Liver (tissue), 9 donors: Measurements from ENCODE around the gene EDA. TPM values are rescaled to one million over a fixed set of nuclear protein-coding genes. Genes with fewer than 3 reads are reported as not detected.

Source experiments
- DNase-seq: peaks from one replicate; pipeline ENCODE4 v3.0.0-alpha.2; 2017; ENCODE audit warnings: low spot score
- H3K27ac ChIP-seq, 2 donors: one replicate each; pipeline ENCODE4 v1.7.0; 2013; ENCODE audit warnings: inconsistent platforms in 2 of 2, low read length in 2 of 2, control low read depth in 1 of 2, low read depth in 1 of 2, mild to moderate bottlenecking in 1 of 2
- H3K27me3 ChIP-seq, 4 donors: one replicate each; pipeline versions ENCODE4 v1.6.1 to v1.7.0; 2013; ENCODE audit warnings: low read length in 3 of 4, inconsistent platforms in 1 of 4, mild to moderate bottlenecking in 1 of 4, moderate library complexity in 1 of 4; ENCODE audit not compliant: control insufficient read depth in 4 of 4, insufficient read depth in 4 of 4
- H3K36me3 ChIP-seq, 4 donors: one replicate each; pipeline versions ENCODE4 v1.6.1 to v1.7.0; 2013; ENCODE audit warnings: low read length in 3 of 4, mild to moderate bottlenecking in 3 of 4, low read depth in 1 of 4, moderate library complexity in 1 of 4; ENCODE audit not compliant: control insufficient read depth in 4 of 4, insufficient read depth in 3 of 4
- H3K4me1 ChIP-seq, 4 donors: one replicate each; pipeline versions ENCODE4 v1.6.1 to v1.7.0; 2013; ENCODE audit warnings: low read length in 3 of 4, mild to moderate bottlenecking in 3 of 4, moderate library complexity in 1 of 4; ENCODE audit not compliant: control insufficient read depth in 4 of 4, insufficient read depth in 4 of 4
- H3K4me3 ChIP-seq, 3 donors: one replicate each; pipeline versions ENCODE4 v1.6.1 to v1.7.0; 2013; ENCODE audit warnings: low read length in 3 of 3, control low read depth in 1 of 3, low read depth in 1 of 3, mild to moderate bottlenecking in 1 of 3
- H3K9ac ChIP-seq, 2 donors: one replicate each; pipeline ENCODE4 v1.7.0; 2013; ENCODE audit warnings: low read length in 2 of 2, mild to moderate bottlenecking in 2 of 2, moderate library complexity in 2 of 2, control low read depth in 1 of 2, low read depth in 1 of 2
- H3K9me3 ChIP-seq, 4 donors: one replicate each; pipeline versions ENCODE4 v1.6.1 to v1.7.0; 2013; ENCODE audit warnings: low read length in 3 of 4; ENCODE audit not compliant: control insufficient read depth in 4 of 4
- EGR1 ChIP-seq, 2 donors: IDR thresholded peaks; 2 replicates each; pipeline ENCODE4 v1.6.1; 2016 to 2018; ENCODE audit warnings: antibody characterized with exemption in 2 of 2, low read depth in 2 of 2
- FOXA1 ChIP-seq: IDR thresholded peaks from 2 replicates; pipeline ENCODE4 v1.6.1; 2016; ENCODE audit warnings: antibody characterized with exemption
- FOXA2 ChIP-seq: IDR thresholded peaks from 2 replicates; pipeline ENCODE4 v1.6.1; 2016; ENCODE audit warnings: antibody characterized with exemption
- GABPA ChIP-seq, 2 donors: IDR thresholded peaks in 1 of 2; conservative IDR thresholded peaks in 1 of 2; 2 replicates each; pipeline ENCODE4 v1.6.1; 2016; ENCODE audit warnings: antibody characterized with exemption in 2 of 2, mild to moderate bottlenecking in 1 of 2, moderate library complexity in 1 of 2
- HNF4A ChIP-seq, 2 donors: conservative IDR thresholded peaks; 2 replicates each; pipeline ENCODE4 v1.6.1; 2016; ENCODE audit warnings: antibody characterized with exemption in 2 of 2, mild to moderate bottlenecking in 2 of 2
- HNF4G ChIP-seq: IDR thresholded peaks from 2 replicates; pipeline ENCODE4 v1.6.1; 2016; ENCODE audit warnings: antibody characterized with exemption
- JUND ChIP-seq, 2 donors: IDR thresholded peaks; 2 replicates each; pipeline ENCODE4 v1.6.1; 2016; ENCODE audit warnings: antibody characterized with exemption in 2 of 2
- NR2F2 ChIP-seq: IDR thresholded peaks from 2 replicates; pipeline ENCODE4 v1.6.1; 2016; ENCODE audit warnings: antibody characterized with exemption
- RAD21 ChIP-seq, 2 donors: IDR thresholded peaks; 2 replicates each; pipeline ENCODE4 v1.6.1; 2016; ENCODE audit warnings: antibody characterized with exemption in 2 of 2, mild to moderate bottlenecking in 2 of 2
- RXRA ChIP-seq, 2 donors: IDR thresholded peaks; 2 replicates each; pipeline ENCODE4 v1.6.1; 2017 to 2018; ENCODE audit warnings: antibody characterized with exemption in 2 of 2, mild to moderate bottlenecking in 1 of 2
- TAF1 ChIP-seq: conservative IDR thresholded peaks from 2 replicates; pipeline ENCODE4 v1.6.1; 2016; ENCODE audit warnings: antibody characterized with exemption, mild to moderate bottlenecking
- YY1 ChIP-seq: IDR thresholded peaks from 2 replicates; pipeline ENCODE4 v1.6.1; 2016; ENCODE audit warnings: antibody characterized with exemption, mild to moderate bottlenecking
- WGBS: extraction: QIAGEN DNeasy Blood & Tissue Kit; methylation state at CpG from one replicate; pipeline ENCODE4 v1.1.7; 2013; 5-methylcytosine and 5-hydroxymethylcytosine counted together
- polyA plus RNA-seq, 2 donors: library from polyadenylated mRNA; stranded (reverse) in 1 of 2; unstranded in 1 of 2; fragments of 200-250 nt in 1 of 2; fragments of >200 nt in 1 of 2; fragmentation: Nextera tagmentation in 1 of 2; extraction: Ambion mirVana in 1 of 2; gene quantifications; one replicate each; pipeline versions ENCODE4 v1.2.1 to v1.2.3, GENCODE V29; 2013 to 2015
- total RNA-seq, 2 donors: library from RNA; depleted of rRNA; stranded (reverse); fragments of >200 nt; gene quantifications; one replicate each; pipeline ENCODE4 v1.2.3, GENCODE V29; 2014
- TF ChIP-seq, protein P1 (sequence below): IDR thresholded peaks from 2 replicates; pipeline ENCODE4 v1.6.1; 2016; ENCODE audit warnings: antibody characterized with exemption
- TF ChIP-seq, protein P2 (sequence below): IDR thresholded peaks from 2 replicates; pipeline ENCODE4 v1.6.1; 2016; ENCODE audit warnings: antibody characterized with exemption
- TF ChIP-seq, protein P3 (sequence below): IDR thresholded peaks from 2 replicates; pipeline ENCODE4 v1.6.1; 2016; ENCODE audit warnings: antibody characterized with exemption
- TF ChIP-seq, protein P4 (sequence below): fragments of 150-350 bp; IDR thresholded peaks from 2 replicates; pipeline ENCODE4 v1.5.1; 2017; ENCODE audit warnings: improper control_type of control experiment, low read depth, low read length; ENCODE audit not compliant: missing input control
- TF ChIP-seq, protein P5 (sequence below): IDR thresholded peaks from 2 replicates; pipeline ENCODE4 v1.6.1; 2016; ENCODE audit warnings: antibody characterized with exemption, mild to moderate bottlenecking
- donor health status: healthy.
- donor health status: healthy.
- donor health status: healthy.
- donor health status: healthy.
- donor health status: healthy.

EDA gene
- total and polyA plus RNA-seq, 4 donors, result 0.39 to 2.6 (median 1.5) TPM

DNA sequence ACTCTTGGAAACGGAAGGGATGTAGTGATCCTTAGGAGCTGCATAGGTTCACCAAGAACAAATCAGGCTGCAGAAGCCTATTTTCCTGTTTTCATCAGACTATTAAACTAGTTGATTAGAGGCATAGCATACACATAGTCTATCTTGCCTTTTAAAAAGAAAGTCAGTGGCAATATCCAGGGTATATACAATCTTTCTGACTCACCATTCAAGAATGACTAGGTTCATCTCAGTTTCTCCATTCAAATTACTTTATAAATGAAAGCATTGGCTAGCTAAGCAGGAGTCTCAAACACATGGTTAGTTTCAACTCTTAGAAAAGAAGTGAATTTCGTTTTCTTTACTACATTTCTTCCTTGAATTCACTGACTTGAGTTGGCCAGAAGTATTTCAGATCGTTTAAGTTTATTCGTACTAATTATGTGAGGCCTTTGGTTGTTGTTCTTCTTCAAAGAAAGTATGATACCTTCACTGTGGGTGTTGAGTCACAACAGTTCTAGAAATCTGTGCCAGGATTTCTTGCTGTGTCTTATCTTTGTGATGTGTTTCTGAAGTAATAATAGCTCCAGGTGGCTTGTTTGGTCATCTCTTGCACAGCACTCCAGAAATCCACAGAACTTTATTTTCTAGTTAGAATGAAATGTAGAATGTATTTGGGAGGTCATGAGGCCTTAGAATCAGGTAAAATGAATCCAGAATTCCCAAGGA is 345.6 kb downstream of the EDA start (continued):
- TF ChIP-seq, protein P1, sequence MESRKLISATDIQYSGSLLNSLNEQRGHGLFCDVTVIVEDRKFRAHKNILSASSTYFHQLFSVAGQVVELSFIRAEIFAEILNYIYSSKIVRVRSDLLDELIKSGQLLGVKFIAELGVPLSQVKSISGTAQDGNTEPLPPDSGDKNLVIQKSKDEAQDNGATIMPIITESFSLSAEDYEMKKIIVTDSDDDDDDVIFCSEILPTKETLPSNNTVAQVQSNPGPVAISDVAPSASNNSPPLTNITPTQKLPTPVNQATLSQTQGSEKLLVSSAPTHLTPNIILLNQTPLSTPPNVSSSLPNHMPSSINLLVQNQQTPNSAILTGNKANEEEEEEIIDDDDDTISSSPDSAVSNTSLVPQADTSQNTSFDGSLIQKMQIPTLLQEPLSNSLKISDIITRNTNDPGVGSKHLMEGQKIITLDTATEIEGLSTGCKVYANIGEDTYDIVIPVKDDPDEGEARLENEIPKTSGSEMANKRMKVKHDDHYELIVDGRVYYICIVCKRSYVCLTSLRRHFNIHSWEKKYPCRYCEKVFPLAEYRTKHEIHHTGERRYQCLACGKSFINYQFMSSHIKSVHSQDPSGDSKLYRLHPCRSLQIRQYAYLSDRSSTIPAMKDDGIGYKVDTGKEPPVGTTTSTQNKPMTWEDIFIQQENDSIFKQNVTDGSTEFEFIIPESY, result no peak
- TF ChIP-seq HNF4A (conservative IDR thresholded peaks at IDR 0.05), result no peak
- no peak for TF ChIP-seq RAD21 (IDR thresholded peaks at IDR 0.05)
- no peak for TF ChIP-seq FOXA2

DNA sequence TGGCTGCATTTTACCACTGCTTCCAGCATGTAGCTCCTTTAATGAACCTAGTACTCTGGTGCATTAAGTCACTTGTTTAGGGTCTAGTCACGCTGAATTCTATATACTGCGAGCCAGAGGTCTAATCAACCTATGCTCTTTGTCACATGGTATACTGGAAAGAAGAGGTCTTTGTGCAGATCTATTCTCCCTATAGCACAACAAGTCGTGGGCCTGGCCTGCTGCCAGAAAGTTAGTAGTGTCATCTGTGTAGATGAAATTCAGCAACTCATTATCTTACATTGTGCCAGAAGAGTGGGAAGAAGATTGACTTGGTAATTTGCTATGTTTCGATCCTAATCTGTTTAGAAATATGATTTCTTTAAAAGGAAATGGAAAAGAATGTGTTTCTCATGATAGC is 353.0 kb downstream of the EDA start:
- H3K4me1 ChIP-seq, result no peaks in the 10 kb centered on the region
- H3K36me3 ChIP-seq, result no peaks in the 10 kb centered on the region
- TF ChIP-seq YY1 (no peak), FOXA1 (no peak), RAD21 (IDR thresholded peaks at IDR 0.05) (no peak), TAF1 (no peak)
- TF ChIP-seq, protein P2, sequence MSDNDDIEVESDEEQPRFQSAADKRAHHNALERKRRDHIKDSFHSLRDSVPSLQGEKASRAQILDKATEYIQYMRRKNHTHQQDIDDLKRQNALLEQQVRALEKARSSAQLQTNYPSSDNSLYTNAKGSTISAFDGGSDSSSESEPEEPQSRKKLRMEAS, result no peak
- TF ChIP-seq, protein P1, result no peak
- H3K9me3 ChIP-seq, result no peaks in the 10 kb centered on the region
- 61% methylated on average over 4 of the region's 4 CpGs for WGBS
- no peak for DNase-seq
- H3K27me3 ChIP-seq, result no peaks in the 10 kb centered on the region
- H3K4me3 ChIP-seq, result no peak overlapping the region
- no peak overlapping the region for H3K27ac ChIP-seq
- no peak overlapping the region for H3K9ac ChIP-seq

DNA sequence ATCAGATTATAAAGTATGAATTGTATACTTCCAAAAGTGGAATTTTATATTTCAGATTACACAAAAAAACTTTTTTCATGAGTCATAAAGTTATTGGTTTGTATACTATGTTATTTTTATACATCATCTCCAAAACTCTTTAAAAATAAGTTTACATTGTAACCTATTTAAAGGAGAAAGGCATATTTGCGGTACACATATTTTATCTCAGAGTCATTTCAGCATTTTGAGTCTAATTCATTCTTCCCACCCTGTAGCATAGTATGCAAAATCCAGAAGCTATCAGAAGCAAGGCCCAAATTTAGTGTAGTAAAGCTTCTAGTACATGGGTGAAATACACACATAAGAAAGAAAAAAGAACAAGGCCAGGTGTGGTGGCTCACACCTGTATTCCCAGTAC is 353.5 kb downstream of the EDA start:
- TF ChIP-seq GABPA (IDR thresholded peaks at IDR 0.05 in 1 of 2, conservative IDR thresholded peaks at IDR 0.05 in 1 of 2) (no peak), TAF1 (no peak), JUND (IDR thresholded peaks at IDR 0.05) (no peak), HNF4A (conservative IDR thresholded peaks at IDR 0.05) (no peak), RAD21 (IDR thresholded peaks at IDR 0.05) (no peak), FOXA2 (no peak), HNF4G (no peak), RXRA (IDR thresholded peaks at IDR 0.05) (no peak), YY1 (no peak), NR2F2 (no peak), EGR1 (IDR thresholded peaks at IDR 0.05; ENCODE audit: low read depth in 2 of 2) (no peak), FOXA1 (no peak)
- TF ChIP-seq, protein P3, sequence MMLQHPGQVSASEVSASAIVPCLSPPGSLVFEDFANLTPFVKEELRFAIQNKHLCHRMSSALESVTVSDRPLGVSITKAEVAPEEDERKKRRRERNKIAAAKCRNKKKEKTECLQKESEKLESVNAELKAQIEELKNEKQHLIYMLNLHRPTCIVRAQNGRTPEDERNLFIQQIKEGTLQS, result no peak
- TF ChIP-seq, protein P1, result no peak
- TF ChIP-seq, protein P2, result no peak
- TF ChIP-seq, protein P4, sequence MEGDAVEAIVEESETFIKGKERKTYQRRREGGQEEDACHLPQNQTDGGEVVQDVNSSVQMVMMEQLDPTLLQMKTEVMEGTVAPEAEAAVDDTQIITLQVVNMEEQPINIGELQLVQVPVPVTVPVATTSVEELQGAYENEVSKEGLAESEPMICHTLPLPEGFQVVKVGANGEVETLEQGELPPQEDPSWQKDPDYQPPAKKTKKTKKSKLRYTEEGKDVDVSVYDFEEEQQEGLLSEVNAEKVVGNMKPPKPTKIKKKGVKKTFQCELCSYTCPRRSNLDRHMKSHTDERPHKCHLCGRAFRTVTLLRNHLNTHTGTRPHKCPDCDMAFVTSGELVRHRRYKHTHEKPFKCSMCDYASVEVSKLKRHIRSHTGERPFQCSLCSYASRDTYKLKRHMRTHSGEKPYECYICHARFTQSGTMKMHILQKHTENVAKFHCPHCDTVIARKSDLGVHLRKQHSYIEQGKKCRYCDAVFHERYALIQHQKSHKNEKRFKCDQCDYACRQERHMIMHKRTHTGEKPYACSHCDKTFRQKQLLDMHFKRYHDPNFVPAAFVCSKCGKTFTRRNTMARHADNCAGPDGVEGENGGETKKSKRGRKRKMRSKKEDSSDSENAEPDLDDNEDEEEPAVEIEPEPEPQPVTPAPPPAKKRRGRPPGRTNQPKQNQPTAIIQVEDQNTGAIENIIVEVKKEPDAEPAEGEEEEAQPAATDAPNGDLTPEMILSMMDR, result no peak
- TF ChIP-seq, protein P5, sequence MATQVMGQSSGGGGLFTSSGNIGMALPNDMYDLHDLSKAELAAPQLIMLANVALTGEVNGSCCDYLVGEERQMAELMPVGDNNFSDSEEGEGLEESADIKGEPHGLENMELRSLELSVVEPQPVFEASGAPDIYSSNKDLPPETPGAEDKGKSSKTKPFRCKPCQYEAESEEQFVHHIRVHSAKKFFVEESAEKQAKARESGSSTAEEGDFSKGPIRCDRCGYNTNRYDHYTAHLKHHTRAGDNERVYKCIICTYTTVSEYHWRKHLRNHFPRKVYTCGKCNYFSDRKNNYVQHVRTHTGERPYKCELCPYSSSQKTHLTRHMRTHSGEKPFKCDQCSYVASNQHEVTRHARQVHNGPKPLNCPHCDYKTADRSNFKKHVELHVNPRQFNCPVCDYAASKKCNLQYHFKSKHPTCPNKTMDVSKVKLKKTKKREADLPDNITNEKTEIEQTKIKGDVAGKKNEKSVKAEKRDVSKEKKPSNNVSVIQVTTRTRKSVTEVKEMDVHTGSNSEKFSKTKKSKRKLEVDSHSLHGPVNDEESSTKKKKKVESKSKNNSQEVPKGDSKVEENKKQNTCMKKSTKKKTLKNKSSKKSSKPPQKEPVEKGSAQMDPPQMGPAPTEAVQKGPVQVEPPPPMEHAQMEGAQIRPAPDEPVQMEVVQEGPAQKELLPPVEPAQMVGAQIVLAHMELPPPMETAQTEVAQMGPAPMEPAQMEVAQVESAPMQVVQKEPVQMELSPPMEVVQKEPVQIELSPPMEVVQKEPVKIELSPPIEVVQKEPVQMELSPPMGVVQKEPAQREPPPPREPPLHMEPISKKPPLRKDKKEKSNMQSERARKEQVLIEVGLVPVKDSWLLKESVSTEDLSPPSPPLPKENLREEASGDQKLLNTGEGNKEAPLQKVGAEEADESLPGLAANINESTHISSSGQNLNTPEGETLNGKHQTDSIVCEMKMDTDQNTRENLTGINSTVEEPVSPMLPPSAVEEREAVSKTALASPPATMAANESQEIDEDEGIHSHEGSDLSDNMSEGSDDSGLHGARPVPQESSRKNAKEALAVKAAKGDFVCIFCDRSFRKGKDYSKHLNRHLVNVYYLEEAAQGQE, result no peak

More for the DNA sequence above, 353.5 kb downstream of the EDA start:
- Histone ChIP-seq H3K4me1 (no peaks in the 10 kb centered on the region), H3K4me3 (no peak overlapping the region), H3K9ac (no peak overlapping the region), H3K9me3 (no peaks in the 10 kb centered on the region), H3K27me3 (no peaks in the 10 kb centered on the region), H3K36me3 (no peaks in the 10 kb centered on the region), H3K27ac (no peak overlapping the region)
- DNase-seq, result no peak
- 97% methylated on average over 1 of the region's 1 CpG for whole genome bisulfite sequencing
